ENCODE data around the gene GIMD1. TPM values are rescaled to one million over a fixed set of nuclear protein-coding genes. Genes with fewer than 3 reads are reported as not detected.
"Not testable (repeated sequence)": the region's sequence is repeated elsewhere in the genome, so short reads cannot be mapped to it uniquely, and the experiment has no call there.

Gene GIMD1
- total RNA-seq, 2 experiments from 2014 or later, result not detected

DNA sequence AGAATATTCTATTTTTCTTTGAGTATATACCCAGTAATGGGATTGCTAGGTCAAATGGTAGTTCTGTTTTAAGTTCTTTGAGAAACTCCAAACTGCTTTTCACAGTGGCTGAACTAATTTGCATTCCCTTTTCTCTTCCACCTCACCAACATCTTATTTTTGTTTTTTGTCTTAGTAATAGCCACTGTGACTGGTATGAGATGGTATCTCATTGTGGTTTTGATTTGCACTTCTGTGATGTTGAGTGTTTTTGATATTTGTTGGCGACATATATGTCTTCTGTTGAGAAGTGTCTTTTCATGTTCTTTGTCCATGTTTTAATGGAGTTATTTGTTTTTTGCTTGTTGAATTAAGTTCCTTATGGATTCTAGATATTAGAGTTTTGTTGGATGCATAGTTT lies 27.8 kb downstream of the GIMD1 start:
- H3K9me3 Mint-ChIP-seq, result peaks cover 20% of the 10 kb centered on the region
- H3K27ac Mint-ChIP-seq, result peak overlapping the region; percentile 50
- no peak overlapping the region for H3K4me3 Mint-ChIP-seq
- DNase-seq, result no peak
- peaks cover 68% of the 10 kb centered on the region for H3K36me3 Mint-ChIP-seq (ENCODE audit: low read depth)
- H3K27me3 Mint-ChIP-seq, result no peaks in the 10 kb centered on the region
- ChIA-PET CTCF (no interaction called here), POLR2A (no interaction called here)
- H3K4me1 Mint-ChIP-seq, result peaks cover 23% of the 10 kb centered on the region

- CTCF ChIA-PET, result no interaction called here
- no peak for DNase-seq
- Mint-ChIP-seq H3K27ac (no peak overlapping the region), H3K36me3 (ENCODE audit: low read depth) (peaks cover 78% of the 10 kb centered on the region), H3K4me1 (peaks cover 23% of the 10 kb centered on the region), H3K27me3 (no peaks in the 10 kb centered on the region), H3K4me3 (no peak overlapping the region), H3K9me3 (peaks cover 20% of the 10 kb centered on the region)
- POLR2A ChIA-PET, result no interaction called here
Measured at GRCh38 chr4:106339431-106339830, 29.1 kb downstream of the GIMD1 start.

- no peak for DNase-seq
- Mint-ChIP-seq H3K4me3 (no peak overlapping the region), H3K27ac (no peak overlapping the region), H3K4me1 (peaks cover 23% of the 10 kb centered on the region), H3K36me3 (ENCODE audit: low read depth) (peaks cover 80% of the 10 kb centered on the region), H3K27me3 (no peaks in the 10 kb centered on the region), H3K9me3 (peaks cover 20% of the 10 kb centered on the region)
- POLR2A ChIA-PET, result no interaction called here
- CTCF ChIA-PET, result no interaction called here
Measured at GRCh38 chr4:106338671-106339070, 29.9 kb downstream of the GIMD1 start.

DNA sequence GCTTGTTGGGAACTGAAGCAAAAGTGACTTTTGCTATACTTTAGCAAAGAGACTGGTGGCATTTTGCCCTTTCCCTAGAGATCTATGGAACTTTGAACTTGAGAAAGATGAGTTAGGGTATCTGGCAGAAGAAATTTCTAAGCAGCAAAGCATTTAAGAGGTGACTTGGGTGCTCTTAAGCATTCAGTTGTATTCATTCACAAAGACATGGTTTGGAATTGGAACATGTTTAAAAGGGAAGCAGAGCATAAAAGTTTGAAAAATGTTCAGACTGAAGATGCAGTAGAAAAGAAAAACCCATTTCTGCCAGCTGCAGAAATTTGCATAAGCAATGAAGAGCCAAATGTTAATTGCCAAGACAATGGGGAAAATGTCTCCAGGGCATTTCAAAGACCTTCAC lies 30.7 kb downstream of the GIMD1 start:
- Mint-ChIP-seq H3K4me3 (no peak overlapping the region), H3K27me3 (no peaks in the 10 kb centered on the region), H3K4me1 (peaks cover 23% of the 10 kb centered on the region), H3K9me3 (peaks cover 20% of the 10 kb centered on the region), H3K27ac (no peak overlapping the region), H3K36me3 (ENCODE audit: low read depth) (peaks cover 79% of the 10 kb centered on the region)
- ChIA-PET CTCF (no interaction called here), POLR2A (no interaction called here)
- no peak for DNase-seq

DNA sequence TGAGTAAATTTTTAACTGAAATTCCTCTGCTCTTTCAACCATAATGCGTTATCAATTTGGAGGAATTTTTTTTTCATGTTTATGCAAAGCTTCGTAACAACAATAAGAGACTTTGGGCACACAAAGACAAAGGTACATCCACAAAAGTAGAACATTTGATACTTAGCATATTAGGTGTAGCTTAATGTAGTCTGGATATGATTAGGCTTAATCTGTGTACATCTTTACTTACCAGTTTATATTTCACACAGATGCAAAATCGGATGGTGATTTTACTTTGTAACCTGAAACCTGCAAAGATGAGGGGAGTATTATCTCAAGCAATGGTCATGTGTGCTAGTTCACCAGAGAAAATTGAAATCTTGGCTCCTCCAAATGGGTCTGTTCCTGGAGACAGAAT lies 32.0 kb downstream of the GIMD1 start:
- POLR2A ChIA-PET, result no interaction called here

DNA sequence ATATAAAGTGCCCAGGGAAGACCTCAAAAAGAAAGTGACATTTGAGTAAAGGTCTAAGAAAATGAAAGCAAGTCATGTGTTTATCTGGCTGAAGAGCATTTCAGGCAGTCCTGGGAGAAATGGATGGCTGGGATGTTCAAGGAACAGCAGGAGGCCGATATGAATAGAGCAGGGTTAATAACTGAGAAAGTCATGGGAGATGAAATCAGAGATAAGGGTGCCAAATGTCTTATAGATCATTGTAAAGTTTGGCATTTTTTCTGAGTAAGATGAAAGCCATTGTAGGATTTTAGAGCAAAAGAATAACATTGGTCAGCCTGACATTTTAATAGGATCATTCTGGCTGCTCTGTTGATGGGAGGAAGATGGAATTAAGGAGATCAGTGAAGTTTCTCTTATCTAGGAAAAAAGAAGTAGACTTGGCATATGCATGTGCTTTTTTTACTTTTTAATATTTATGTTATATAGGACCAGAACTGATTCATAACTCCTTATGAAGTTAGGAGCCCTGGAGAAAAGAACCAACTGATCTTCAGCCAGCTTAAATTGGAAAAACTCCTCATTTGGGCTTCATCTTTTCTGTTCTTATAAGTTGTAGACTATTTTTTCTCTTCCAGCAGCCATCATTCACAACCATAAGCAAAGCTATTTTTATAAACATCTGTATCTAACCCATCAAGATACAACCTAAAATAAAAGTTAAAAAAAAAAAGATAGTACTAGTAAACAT lies 33.7 kb downstream of the GIMD1 start:
- POLR2A ChIA-PET, result no interaction called here
- no peaks in the 10 kb centered on the region for H3K27me3 Mint-ChIP-seq
- CTCF ChIA-PET, result no interaction called here
- H3K4me3 Mint-ChIP-seq, result no peak overlapping the region
- peaks cover 18% of the 10 kb centered on the region for H3K9me3 Mint-ChIP-seq
- no peak for DNase-seq
- H3K36me3 Mint-ChIP-seq (ENCODE audit: low read depth), result peaks cover 70% of the 10 kb centered on the region
- H3K27ac Mint-ChIP-seq, result no peak overlapping the region
- peaks cover 3% of the 10 kb centered on the region for H3K4me1 Mint-ChIP-seq

More for the DNA sequence above, 32.0 kb downstream of the GIMD1 start:
- Mint-ChIP-seq H3K4me1 (peaks cover 18% of the 10 kb centered on the region), H3K4me3 (no peak overlapping the region), H3K27ac (no peak overlapping the region), H3K27me3 (no peaks in the 10 kb centered on the region), H3K9me3 (peaks cover 20% of the 10 kb centered on the region), H3K36me3 (ENCODE audit: low read depth) (peaks cover 76% of the 10 kb centered on the region)
- DNase-seq, result no peak
- CTCF ChIA-PET, result no interaction called here

GRCh38 chr4:106333186-106333585 lies 35.4 kb downstream of the GIMD1 start:
- H3K27ac Mint-ChIP-seq, result no peak overlapping the region
- peaks cover 5% of the 10 kb centered on the region for H3K4me1 Mint-ChIP-seq
- no peak for DNase-seq
- H3K9me3 Mint-ChIP-seq, result peaks cover 11% of the 10 kb centered on the region
- H3K27me3 Mint-ChIP-seq, result no peaks in the 10 kb centered on the region
- H3K36me3 Mint-ChIP-seq (ENCODE audit: low read depth), result peaks cover 65% of the 10 kb centered on the region
- ChIA-PET POLR2A (no interaction called here), CTCF (no interaction called here)
- H3K4me3 Mint-ChIP-seq, result no peak overlapping the region

- Mint-ChIP-seq H3K27me3 (no peaks in the 10 kb centered on the region), H3K27ac (no peak overlapping the region), H3K4me1 (peaks cover 12% of the 10 kb centered on the region), H3K36me3 (ENCODE audit: low read depth) (peaks cover 49% of the 10 kb centered on the region), H3K9me3 (no peaks in the 10 kb centered on the region), H3K4me3 (no peak overlapping the region)
- ChIA-PET CTCF (interaction anchor here (0.6 to 0.9 kb wide), 4 partner anchors 14 to 78 kb away, joined by 3 to 5 read pairs (median 4); partner anchors contain the start of gene TBCK), POLR2A (no interaction called here)
- no peak for DNase-seq
Measured at GRCh38 chr4:106329041-106329618, 39.4 kb downstream of the GIMD1 start.

GRCh38 chr4:106325800-106326199 lies 42.8 kb downstream of the GIMD1 start:
- ChIA-PET POLR2A (no interaction called here), CTCF (no interaction called here)
- no peak overlapping the region for H3K27ac Mint-ChIP-seq
- H3K27me3 Mint-ChIP-seq, result no peaks in the 10 kb centered on the region
- H3K4me3 Mint-ChIP-seq, result no peak overlapping the region
- H3K36me3 Mint-ChIP-seq (ENCODE audit: low read depth), result peaks cover 39% of the 10 kb centered on the region
- peaks cover 18% of the 10 kb centered on the region for H3K4me1 Mint-ChIP-seq
- no peaks in the 10 kb centered on the region for H3K9me3 Mint-ChIP-seq
- DNase-seq, result no peak

DNA sequence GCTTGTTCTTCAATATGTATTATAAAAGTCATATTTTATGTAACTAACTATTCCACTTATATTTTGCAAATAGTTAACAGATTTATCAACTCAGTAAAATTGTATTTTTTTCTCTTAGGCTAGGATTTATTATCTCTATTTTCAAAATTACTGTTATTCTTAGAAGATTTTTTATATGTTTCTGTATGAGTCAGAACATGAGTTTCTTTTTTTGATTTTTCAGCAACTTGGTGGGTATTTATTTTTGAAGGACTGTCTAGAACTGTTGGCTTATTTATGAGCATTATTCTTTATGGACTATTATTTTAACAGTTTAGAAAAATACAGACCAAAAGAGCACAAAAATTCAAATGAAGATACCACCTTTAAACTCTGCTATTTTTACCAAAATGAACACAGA lies 45.5 kb downstream of the GIMD1 start:
- H3K27me3 Mint-ChIP-seq, result no peaks in the 10 kb centered on the region
- H3K27ac Mint-ChIP-seq, result no peak overlapping the region
- H3K4me3 Mint-ChIP-seq, result no peak overlapping the region
- ChIA-PET CTCF (no interaction called here), POLR2A (no interaction called here)
- peaks cover 4% of the 10 kb centered on the region for H3K9me3 Mint-ChIP-seq
- H3K36me3 Mint-ChIP-seq (ENCODE audit: low read depth), result peaks cover 35% of the 10 kb centered on the region
- DNase-seq, result no peak
- H3K4me1 Mint-ChIP-seq, result peaks cover 24% of the 10 kb centered on the region

DNA sequence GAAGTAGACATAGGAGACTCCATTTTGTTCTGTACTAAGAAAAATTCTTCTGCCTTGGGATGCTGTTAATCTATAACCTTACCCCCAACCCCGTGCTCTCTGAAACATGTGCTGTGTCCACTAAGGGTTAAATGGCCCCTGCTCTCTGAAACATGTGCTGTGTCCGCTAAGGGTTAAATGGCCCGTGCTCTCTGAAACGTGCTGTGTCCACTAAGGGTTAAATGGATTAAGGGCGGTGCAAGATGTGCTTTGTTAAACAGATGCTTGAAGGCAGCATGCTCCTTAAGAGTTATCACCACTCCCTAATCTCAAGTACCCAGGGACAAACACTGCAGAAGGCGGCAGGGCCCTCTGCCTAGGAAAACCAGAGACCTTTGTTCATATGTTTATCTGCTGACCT lies 46.8 kb downstream of the GIMD1 start:
- Mint-ChIP-seq H3K36me3 (ENCODE audit: low read depth) (peaks cover 24% of the 10 kb centered on the region), H3K4me1 (peaks cover 17% of the 10 kb centered on the region)
- H3K27ac Mint-ChIP-seq, H3K9me3 Mint-ChIP-seq, H3K4me3 Mint-ChIP-seq, H3K27me3 Mint-ChIP-seq, CTCF ChIA-PET, DNase-seq, POLR2A ChIA-PET: not testable (repeated sequence)

- peaks cover 21% of the 10 kb centered on the region for H3K36me3 Mint-ChIP-seq (ENCODE audit: low read depth)
Measured at GRCh38 chr4:106321168-106321567, 47.4 kb downstream of the GIMD1 start.

DNA sequence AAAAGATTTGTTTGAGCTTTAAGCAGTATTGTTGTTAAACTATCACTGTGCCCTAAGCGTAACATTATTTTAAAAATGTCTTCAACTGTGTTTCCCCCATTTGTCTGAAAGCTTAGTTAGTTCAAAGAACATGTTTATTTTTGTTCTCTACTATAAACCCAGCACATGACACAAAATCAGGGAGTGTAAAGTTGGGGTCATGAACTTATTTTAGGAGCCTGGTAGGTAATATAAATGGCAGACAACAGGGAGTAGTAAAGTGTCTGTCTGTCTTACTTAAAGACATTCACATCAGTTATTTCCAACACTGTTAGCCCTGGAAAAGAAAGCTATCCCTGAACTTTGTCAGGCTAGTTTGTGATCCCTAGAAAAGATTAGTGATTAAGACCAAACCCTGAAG lies 48.3 kb downstream of the GIMD1 start:
- H3K9me3 Mint-ChIP-seq, result peaks cover 4% of the 10 kb centered on the region
- H3K4me1 Mint-ChIP-seq, result peaks cover 21% of the 10 kb centered on the region
- CTCF ChIA-PET, result no interaction called here
- DNase-seq, result no peak
- H3K4me3 Mint-ChIP-seq, result no peak overlapping the region
- H3K27ac Mint-ChIP-seq, result no peak overlapping the region
- H3K36me3 Mint-ChIP-seq (ENCODE audit: low read depth), result peaks cover 21% of the 10 kb centered on the region
- POLR2A ChIA-PET, result no interaction called here
- no peaks in the 10 kb centered on the region for H3K27me3 Mint-ChIP-seq

More at GRCh38 chr4:106321168-106321567, 47.4 kb downstream of the GIMD1 start:
- H3K9me3 Mint-ChIP-seq, H3K27ac Mint-ChIP-seq, CTCF ChIA-PET, POLR2A ChIA-PET, H3K27me3 Mint-ChIP-seq, H3K4me3 Mint-ChIP-seq, DNase-seq: not testable (repeated sequence)
- H3K4me1 Mint-ChIP-seq, result peaks cover 17% of the 10 kb centered on the region

DNA sequence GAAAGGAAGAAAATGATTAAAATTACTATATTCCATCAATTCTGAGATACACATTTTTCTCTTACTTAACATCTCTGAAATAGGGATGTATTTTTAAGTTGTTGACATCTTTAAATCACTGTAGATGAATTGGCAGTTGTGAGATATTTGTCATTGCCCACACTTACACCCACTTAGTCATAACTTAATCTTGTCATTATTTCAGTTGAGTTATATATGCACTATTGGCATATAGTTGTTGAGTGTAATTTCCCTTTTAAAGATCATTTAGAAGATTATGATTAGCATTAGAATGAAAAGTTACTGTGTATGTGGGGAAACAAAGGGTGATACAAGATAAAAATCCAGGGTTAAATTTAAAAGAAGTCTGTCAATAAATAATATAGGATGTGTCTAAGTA lies 50.1 kb downstream of the GIMD1 start:
- POLR2A ChIA-PET, result no interaction called here
- peaks cover 4% of the 10 kb centered on the region for H3K9me3 Mint-ChIP-seq
- no peaks in the 10 kb centered on the region for H3K27me3 Mint-ChIP-seq
- no peak for DNase-seq
- H3K4me3 Mint-ChIP-seq, result no peak overlapping the region
- peaks cover 33% of the 10 kb centered on the region for H3K4me1 Mint-ChIP-seq
- CTCF ChIA-PET, result no interaction called here
- no peak overlapping the region for H3K27ac Mint-ChIP-seq
- H3K36me3 Mint-ChIP-seq (ENCODE audit: low read depth), result peaks cover 21% of the 10 kb centered on the region
